Right lobe of liver (tissue), 4 donors: ENCODE measurements around the gene TADA2B.

Experiments used
- CTCF ChIP-seq, 4 donors: fragments of 200-600 bp in 3 of 4; fragments of 450-650 bp in 1 of 4; IDR thresholded peaks; one replicate each; pipeline versions ENCODE4 v1.5.1 to v1.8.0; 2016 to 2022; ENCODE audit warnings: antibody characterized with exemption in 4 of 4, mild to moderate bottlenecking in 2 of 4
- POLR2A ChIP-seq: fragments of 450-650 bp; IDR thresholded peaks from one replicate; pipeline ENCODE4 v1.6.1; 2017; ENCODE audit warnings: antibody characterized with exemption, mild to moderate bottlenecking
- donor health status: DM: no; HTN: no; CAD: no.
- donor health status: DM: no; HTN: no; CAD: no.
- donor health status: DM: no; HTN: yes; CAD: no.

- TF ChIP-seq CTCF (IDR thresholded peaks at IDR 0.05) = peak in 1 of 4 donors; percentile 15
- TF ChIP-seq POLR2A = peak; percentile 36
Measured at GRCh38 chr4:7034262-7035081, 8.7 kb upstream of the TADA2B start.
